Erythroblast (primary cell): ENCODE results near the gene SIX2.

ENCODE experiments used
- GATA1 ChIP-seq: IDR thresholded peaks from 2 replicates; pipeline ENCODE4 v1.6.1; 2011; ENCODE audit warnings: low read depth, mild to moderate bottlenecking, control low read depth, low read length, moderate library complexity
- POLR2A ChIP-seq: IDR thresholded peaks from 2 replicates; pipeline ENCODE4 v1.6.1; 2011; ENCODE audit warnings: mild to moderate bottlenecking, low read length

DNA sequence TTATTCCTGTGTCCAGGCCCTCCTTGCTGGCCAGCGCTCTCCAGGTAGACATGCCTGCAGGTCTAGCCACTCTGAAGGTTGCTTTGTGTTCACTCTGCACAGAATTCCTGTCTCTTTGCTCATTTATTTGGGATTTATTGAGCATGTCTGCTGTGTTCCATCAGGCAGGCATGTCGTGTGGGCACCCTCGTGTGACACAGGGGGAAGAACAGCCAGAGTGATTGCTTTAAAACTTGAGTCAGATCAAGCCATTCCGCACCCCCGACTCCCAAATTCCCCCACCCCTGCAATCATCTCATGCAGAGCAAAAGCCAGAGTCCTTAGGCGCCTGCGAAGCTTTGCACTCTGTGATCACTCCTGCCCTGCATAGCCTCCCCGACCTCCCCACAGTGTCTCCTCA, 44.7 kb upstream of the SIX2 start:
- TF ChIP-seq POLR2A (no peak), GATA1 (no peak)
